Stomach (tissue), 4 donors: ENCODE measurements around the gene INF2.

Experiments used
- POLR2AphosphoS5 ChIP-seq, 3 donors: sonication (generic); formaldehyde crosslinking; IDR thresholded peaks; one replicate each; pipeline ENCODE4 v1.6.1; 2016; ENCODE audit warnings: antibody characterized with exemption in 3 of 3
- TF ChIP-seq, protein P1 (sequence below), 7 experiments: fragments of 450-650 bp in 4 of 7; fragments of 200-600 bp in 3 of 7; sonication (generic) in 3 of 7; IDR thresholded peaks; one replicate each; pipeline ENCODE4 v1.5.1; 2016 to 2019; ENCODE audit warnings: antibody characterized with exemption in 7 of 7, control low read depth in 2 of 7, mild to moderate bottlenecking in 1 of 7

DNA sequence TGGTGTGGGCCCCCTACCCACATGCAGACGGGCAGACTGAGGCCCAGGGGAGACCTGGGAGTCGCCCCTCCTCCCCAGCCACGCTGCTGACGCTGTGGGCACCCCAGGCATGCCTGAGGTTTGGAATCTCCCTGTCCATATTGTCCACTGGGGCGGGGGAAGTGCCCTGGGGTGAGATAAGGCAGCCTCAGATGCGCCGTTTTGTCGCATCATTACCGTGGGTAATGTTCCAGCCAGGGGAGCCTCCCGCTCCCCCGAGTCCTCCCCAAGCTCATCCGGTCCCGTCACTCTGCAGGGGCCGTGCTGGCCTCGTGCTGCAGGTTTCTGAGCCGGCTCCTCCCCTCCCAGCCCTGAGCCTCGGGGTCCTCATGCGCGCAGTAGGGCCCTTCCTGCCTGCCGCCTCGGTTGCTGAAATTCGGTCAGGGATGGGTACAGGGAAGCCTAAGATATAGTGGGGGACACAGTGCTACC is 11.4 kb downstream of the INF2 start:
- TF ChIP-seq, protein P1, sequence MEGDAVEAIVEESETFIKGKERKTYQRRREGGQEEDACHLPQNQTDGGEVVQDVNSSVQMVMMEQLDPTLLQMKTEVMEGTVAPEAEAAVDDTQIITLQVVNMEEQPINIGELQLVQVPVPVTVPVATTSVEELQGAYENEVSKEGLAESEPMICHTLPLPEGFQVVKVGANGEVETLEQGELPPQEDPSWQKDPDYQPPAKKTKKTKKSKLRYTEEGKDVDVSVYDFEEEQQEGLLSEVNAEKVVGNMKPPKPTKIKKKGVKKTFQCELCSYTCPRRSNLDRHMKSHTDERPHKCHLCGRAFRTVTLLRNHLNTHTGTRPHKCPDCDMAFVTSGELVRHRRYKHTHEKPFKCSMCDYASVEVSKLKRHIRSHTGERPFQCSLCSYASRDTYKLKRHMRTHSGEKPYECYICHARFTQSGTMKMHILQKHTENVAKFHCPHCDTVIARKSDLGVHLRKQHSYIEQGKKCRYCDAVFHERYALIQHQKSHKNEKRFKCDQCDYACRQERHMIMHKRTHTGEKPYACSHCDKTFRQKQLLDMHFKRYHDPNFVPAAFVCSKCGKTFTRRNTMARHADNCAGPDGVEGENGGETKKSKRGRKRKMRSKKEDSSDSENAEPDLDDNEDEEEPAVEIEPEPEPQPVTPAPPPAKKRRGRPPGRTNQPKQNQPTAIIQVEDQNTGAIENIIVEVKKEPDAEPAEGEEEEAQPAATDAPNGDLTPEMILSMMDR (IDR thresholded peaks at IDR 0.05), result no peak
- TF ChIP-seq POLR2AphosphoS5 (IDR thresholded peaks at IDR 0.05), result no peak
